HAP-1 (cell line): ENCODE data around the gene TMEM184A.

Experiments used
- DNase-seq, 2 experiments: peaks; one replicate each; pipeline ENCODE4 v3.0.0-alpha.2; 2016 to 2020; ENCODE audit warnings: low spot score in 2 of 2
- H3K27me3 ChIP-seq: fragments of 250-450 bp; sonication (Bioruptor Pico); 2 replicates; pipeline ENCODE4 v1.5.1; 2020; ENCODE audit warnings: low read depth, mild to moderate bottlenecking, moderate library complexity
- H3K36me3 ChIP-seq: fragments of 250-450 bp; sonication (Bioruptor Pico); replicated peaks from 2 replicates; pipeline ENCODE4 v1.5.1; 2020; ENCODE audit warnings: mild to moderate bottlenecking
- H3K4me1 ChIP-seq: fragments of 250-450 bp; sonication (Bioruptor Pico); 2 replicates; pipeline ENCODE4 v1.5.1; 2020; ENCODE audit warnings: mild to moderate bottlenecking
- H3K4me3 ChIP-seq: fragments of 250-450 bp; sonication (Bioruptor Pico); 2 replicates; pipeline ENCODE4 v1.5.1; 2020; ENCODE audit warnings: mild to moderate bottlenecking, moderate library complexity
- H3K9me3 ChIP-seq: fragments of 250-450 bp; sonication (Bioruptor Pico); 2 replicates; pipeline ENCODE4 v1.5.1; 2020; ENCODE audit warnings: mild to moderate bottlenecking, moderate library complexity
- in situ Hi-C: fragments of 300-500 bp; cut with MboI; formaldehyde crosslinking; loops from 3 replicates; pipeline ENCODE4 v1.14.3; 2020; ENCODE audit warnings: low sequenced_read_pairs, inconsistent platforms, mixed read lengths

The TMEM184A gene

GRCh38 chr7:1539181-1539881, 16.7 kb downstream of the TMEM184A start:
- Histone ChIP-seq H3K4me1 (peaks cover 13% of the 10 kb centered on the region), H3K36me3 (peaks cover 18% of the 10 kb centered on the region), H3K27me3 (no peaks in the 10 kb centered on the region), H3K9me3 (no peaks in the 10 kb centered on the region), H3K4me3 (no peak overlapping the region)
- in situ Hi-C loops: no loop called here
- no peak for DNase-seq

GRCh38 chr7:1538544-1539180, 17.3 kb downstream of the TMEM184A start:
- in situ Hi-C loops: no loop called here
- no peak for DNase-seq
- Histone ChIP-seq H3K36me3 (peaks cover 18% of the 10 kb centered on the region), H3K4me1 (peaks cover 13% of the 10 kb centered on the region), H3K27me3 (no peaks in the 10 kb centered on the region), H3K4me3 (no peak overlapping the region), H3K9me3 (no peaks in the 10 kb centered on the region)

- H3K4me3 ChIP-seq: no peak overlapping the region
- no peaks in the 10 kb centered on the region for H3K9me3 ChIP-seq
- DNase-seq: peak; percentile 40 to 84
- peaks cover 18% of the 10 kb centered on the region for H3K36me3 ChIP-seq
- peaks cover 13% of the 10 kb centered on the region for H3K4me1 ChIP-seq
- H3K27me3 ChIP-seq: no peaks in the 10 kb centered on the region
- in situ Hi-C loops: no loop called here
Observed at GRCh38 chr7:1537535-1538412, 18.2 kb downstream of the TMEM184A start.

GRCh38 chr7:1536743-1537534, 19.1 kb downstream of the TMEM184A start:
- Histone ChIP-seq H3K36me3 (peaks cover 18% of the 10 kb centered on the region), H3K4me1 (peaks cover 21% of the 10 kb centered on the region), H3K9me3 (no peaks in the 10 kb centered on the region), H3K27me3 (no peaks in the 10 kb centered on the region), H3K4me3 (no peak overlapping the region)
- in situ Hi-C loops: no loop called here
- DNase-seq: peak; percentile 72 to 88

GRCh38 chr7:1536455-1536742, 19.6 kb downstream of the TMEM184A start:
- in situ Hi-C loops: no loop called here
- Histone ChIP-seq H3K9me3 (no peaks in the 10 kb centered on the region), H3K4me1 (peaks cover 25% of the 10 kb centered on the region), H3K27me3 (no peaks in the 10 kb centered on the region), H3K4me3 (no peak overlapping the region), H3K36me3 (peaks cover 18% of the 10 kb centered on the region)
- no peak for DNase-seq

GRCh38 chr7:1535701-1536454, 20.1 kb downstream of the TMEM184A start:
- DNase-seq: no peak
- Histone ChIP-seq H3K4me1 (peaks cover 25% of the 10 kb centered on the region), H3K4me3 (no peak overlapping the region), H3K36me3 (peaks cover 16% of the 10 kb centered on the region), H3K9me3 (no peaks in the 10 kb centered on the region), H3K27me3 (no peaks in the 10 kb centered on the region)
- in situ Hi-C loops: no loop called here

- Histone ChIP-seq H3K4me1 (peaks cover 25% of the 10 kb centered on the region), H3K4me3 (no peak overlapping the region), H3K9me3 (no peaks in the 10 kb centered on the region), H3K27me3 (no peaks in the 10 kb centered on the region), H3K36me3 (peaks cover 11% of the 10 kb centered on the region)
- in situ Hi-C loops: no loop called here
- DNase-seq: no peak
Observed at GRCh38 chr7:1535100-1535458, 20.9 kb downstream of the TMEM184A start.

- in situ Hi-C loops: no loop called here
- Histone ChIP-seq H3K36me3 (peaks cover 6% of the 10 kb centered on the region; the same call in 1 of the 2 replicates), H3K4me3 (no peak overlapping the region), H3K9me3 (no peaks in the 10 kb centered on the region), H3K4me1 (peaks cover 25% of the 10 kb centered on the region), H3K27me3 (no peaks in the 10 kb centered on the region)
- DNase-seq: no peak
Observed at GRCh38 chr7:1534330-1535099, 21.5 kb downstream of the TMEM184A start.

GRCh38 chr7:1533547-1534329, 22.3 kb downstream of the TMEM184A start:
- in situ Hi-C loops: no loop called here
- no peaks in the 10 kb centered on the region for H3K27me3 ChIP-seq
- peaks cover 2% of the 10 kb centered on the region; the same call in 1 of the 2 replicates for H3K36me3 ChIP-seq
- peaks cover 25% of the 10 kb centered on the region for H3K4me1 ChIP-seq
- H3K4me3 ChIP-seq: no peak overlapping the region
- peak in 1 of 2 experiments; percentile 39 for DNase-seq
- H3K9me3 ChIP-seq: no peaks in the 10 kb centered on the region

- DNase-seq: no peak
Observed at GRCh38 chr7:1533255-1533546, 22.8 kb downstream of the TMEM184A start.

GRCh38 chr7:1532456-1533254, 23.4 kb downstream of the TMEM184A start:
- Histone ChIP-seq H3K9me3 (no peaks in the 10 kb centered on the region), H3K4me3 (peak overlapping the region; percentile 49), H3K36me3 (peaks cover 2% of the 10 kb centered on the region; the same call in 1 of the 2 replicates), H3K27me3 (no peaks in the 10 kb centered on the region), H3K4me1 (peaks cover 22% of the 10 kb centered on the region)
- in situ Hi-C loops: no loop called here
- DNase-seq: no peak

More at GRCh38 chr7:1533255-1533546, 22.8 kb downstream of the TMEM184A start:
- Histone ChIP-seq H3K36me3 (peaks cover 2% of the 10 kb centered on the region; the same call in 1 of the 2 replicates), H3K4me1 (peaks cover 25% of the 10 kb centered on the region), H3K27me3 (no peaks in the 10 kb centered on the region), H3K4me3 (peak overlapping the region; percentile 49; the same call in 1 of the 2 replicates), H3K9me3 (no peaks in the 10 kb centered on the region)
- in situ Hi-C loops: no loop called here
